Activated CD4-positive, alpha-beta T cell treated with anti-CD3 and anti-CD28 coated beads, Interleukin-2, amount 50 U/mL, for 1 hour (primary cell): ENCODE results near the gene NACC2.

Source experiments
- DNase-seq: peaks from one replicate; pipeline ENCODE4 v3.0.0-alpha.2; 2020

The NACC2 gene

GRCh38 chr9:136007934-136008692 lies 87.0 kb downstream of the NACC2 start:
- DNase-seq = no peak

- DNase-seq = no peak
Measured at GRCh38 chr9:136007276-136007933, 87.7 kb downstream of the NACC2 start.

- no peak for DNase-seq
Measured at GRCh38 chr9:136006169-136006568, 88.9 kb downstream of the NACC2 start.

- no peak for DNase-seq
Measured at GRCh38 chr9:136004712-136005111, 90.4 kb downstream of the NACC2 start.

- DNase-seq = no peak
Measured at GRCh38 chr9:136004219-136004618, 90.9 kb downstream of the NACC2 start.

- no peak for DNase-seq
Measured at GRCh38 chr9:136003411-136004218, 91.5 kb downstream of the NACC2 start.

GRCh38 chr9:136002881-136003280 lies 92.2 kb downstream of the NACC2 start:
- no peak for DNase-seq

- no peak for DNase-seq
Measured at GRCh38 chr9:136002215-136002614, 92.9 kb downstream of the NACC2 start.

- no peak for DNase-seq
Measured at GRCh38 chr9:136001231-136001630, 93.9 kb downstream of the NACC2 start.

- no peak for DNase-seq
Measured at GRCh38 chr9:135998410-135999071, 96.5 kb downstream of the NACC2 start.

- DNase-seq = no peak
Measured at GRCh38 chr9:135998016-135998380, 97.1 kb downstream of the NACC2 start.

GRCh38 chr9:135997090-135998015 lies 97.7 kb downstream of the NACC2 start:
- no peak for DNase-seq

GRCh38 chr9:135995816-135996215 lies 99.3 kb downstream of the NACC2 start:
- no peak for DNase-seq

- no peak for DNase-seq
Measured at GRCh38 chr9:135994501-135995192, 100.4 kb downstream of the NACC2 start.

- DNase-seq = no peak
Measured at GRCh38 chr9:135993765-135994500, 101.2 kb downstream of the NACC2 start.

GRCh38 chr9:135993409-135993742 lies 101.7 kb downstream of the NACC2 start:
- DNase-seq = no peak

GRCh38 chr9:135992486-135993408 lies 102.3 kb downstream of the NACC2 start:
- DNase-seq = peak; percentile 33

- no peak for DNase-seq
Measured at GRCh38 chr9:135991771-135992170, 103.3 kb downstream of the NACC2 start.
